Esophagus muscularis mucosa (tissue), 4 donors: ENCODE data around the gene SLFN14. TPM values are rescaled to one million over a fixed set of nuclear protein-coding genes. Genes with fewer than 3 reads are reported as not detected.

Experiments used
- DNase-seq: peaks from one replicate; pipeline ENCODE4 v3.0.0-alpha.2; 2017; ENCODE audit errors: extremely low spot score
- H3K27ac ChIP-seq, 4 donors: fragments of 200-600 bp; sonication (generic); replicated peaks in 1 of 4; 1 replicate in 3 of 4; 2 replicates in 1 of 4; pipeline ENCODE4 v1.5.1; 2016 to 2019; ENCODE audit warnings: mild to moderate bottlenecking in 1 of 4
- H3K27me3 ChIP-seq, 4 donors: fragments of 200-600 bp; sonication (generic); one replicate each; pipeline versions ENCODE4 v1.5.1 to v1.6.0; 2016 to 2019
- H3K36me3 ChIP-seq, 4 donors: fragments of 200-600 bp; sonication (generic); one replicate each; pipeline ENCODE4 v1.5.1; 2016 to 2019
- H3K4me1 ChIP-seq, 4 donors: fragments of 200-600 bp; sonication (generic); one replicate each; pipeline ENCODE4 v1.5.1; 2016 to 2019
- H3K4me3 ChIP-seq, 4 donors: fragments of 200-600 bp; sonication (generic); 1 replicate in 2 of 4; 2 replicates in 2 of 4; pipeline ENCODE4 v1.5.1; 2016 to 2019; ENCODE audit warnings: mild to moderate bottlenecking in 4 of 4, moderate library complexity in 1 of 4
- H3K9me3 ChIP-seq, 4 donors: fragments of 200-600 bp; sonication (generic); 1 replicate in 3 of 4; 2 replicates in 1 of 4; pipeline ENCODE4 v1.5.1; 2016 to 2019
- CTCF ChIP-seq, 3 experiments: fragments of 200-600 bp in 2 of 3; fragments of 450-650 bp in 1 of 3; sonication (generic) in 2 of 3; IDR thresholded peaks; one replicate each; pipeline ENCODE4 v1.5.1; 2017 to 2019; ENCODE audit warnings: antibody characterized with exemption in 3 of 3, mild to moderate bottlenecking in 2 of 3, moderate library complexity in 1 of 3
- EP300 ChIP-seq: sonication (generic); formaldehyde crosslinking; IDR thresholded peaks from one replicate; pipeline ENCODE4 v1.6.1; 2017; ENCODE audit warnings: antibody characterized with exemption
- POLR2A ChIP-seq: fragments of 450-650 bp; IDR thresholded peaks from one replicate; pipeline ENCODE4 v1.6.1; 2017; ENCODE audit warnings: antibody characterized with exemption, moderate library complexity, mild to moderate bottlenecking, low read depth
- POLR2AphosphoS5 ChIP-seq, 2 donors: sonication (generic); formaldehyde crosslinking; IDR thresholded peaks; one replicate each; pipeline ENCODE4 v1.6.1; 2017; ENCODE audit warnings: antibody characterized with exemption in 2 of 2
- WGBS: methylation state at CpG from one replicate; pipeline ENCODE4 v1.1.5; 2018; 5-methylcytosine and 5-hydroxymethylcytosine counted together
- intact Hi-C: fragments of 100-400 bp; cut with DNase I; formaldehyde crosslinking; loops from one replicate; pipeline ENCODE4 v1.15.1; 2023
- total RNA-seq, 4 donors: library from RNA; depleted of rRNA; stranded (reverse); fragments of >200 nt; gene quantifications; one replicate each; pipeline versions ENCODE4 v1.1.0 to v1.2.1, GENCODE V29; 2016

The SLFN14 gene
- total RNA-seq, 4 donors from 2014 or later = not detected

DNA sequence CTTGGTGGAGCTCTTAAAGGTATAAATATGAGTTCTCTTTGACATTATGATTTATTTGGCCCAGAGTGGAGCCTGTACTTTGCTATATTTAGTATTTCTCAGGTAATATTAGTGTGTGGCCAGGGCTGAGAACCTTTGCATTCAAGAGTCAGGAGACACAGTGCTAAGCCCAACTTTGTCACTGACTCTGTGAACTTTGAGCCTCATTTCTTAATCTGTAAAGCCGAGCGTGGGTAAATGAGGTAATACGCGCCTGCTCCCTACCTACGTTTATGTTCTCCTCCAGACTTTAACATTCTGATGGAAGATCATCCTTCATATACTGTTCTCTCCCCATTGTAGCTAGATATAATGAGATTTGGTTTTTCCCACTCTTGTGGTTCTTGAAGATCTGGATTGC is 37.0 kb upstream of the SLFN14 start:
- H3K4me3 ChIP-seq = no peak overlapping the region

GRCh38 chr17:35596530-35597233 is 36.1 kb upstream of the SLFN14 start:
- Histone ChIP-seq H3K36me3 (peaks cover 30 to 77% (median 70%) of the 10 kb centered on the region in 4 donors), H3K9me3 (no peaks in the 10 kb centered on the region), H3K27me3 (no peaks in the 10 kb centered on the region), H3K4me3 (no peak overlapping the region), H3K27ac (no peak overlapping the region), H3K4me1 (peaks cover 13 to 42% (median 18%) of the 10 kb centered on the region in 4 donors)
- WGBS = 89% methylated on average over 32 of the region's 54 CpGs
- no peak for DNase-seq
- peak in 1 of 3 experiments; percentile 8 for TF ChIP-seq CTCF (IDR thresholded peaks at IDR 0.05)
- no peak for TF ChIP-seq EP300
- no peak for TF ChIP-seq POLR2AphosphoS5 (IDR thresholded peaks at IDR 0.05)
- TF ChIP-seq POLR2A = no peak
- intact Hi-C loops = no loop called here

More for the DNA sequence above, 37.0 kb upstream of the SLFN14 start:
- peaks cover 9 to 33% (median 12%) of the 10 kb centered on the region in 4 donors for H3K4me1 ChIP-seq
- no peaks in the 10 kb centered on the region for H3K27me3 ChIP-seq
- H3K9me3 ChIP-seq = no peaks in the 10 kb centered on the region
- H3K36me3 ChIP-seq = peaks cover 30 to 86% (median 79%) of the 10 kb centered on the region in 4 donors
- no peak overlapping the region for H3K27ac ChIP-seq
- 74% methylated on average over 5 of the region's 5 CpGs for WGBS
- intact Hi-C loops = no loop called here
- TF ChIP-seq POLR2AphosphoS5 (IDR thresholded peaks at IDR 0.05) (no peak), EP300 (no peak), CTCF (IDR thresholded peaks at IDR 0.05) (no peak), POLR2A (no peak)
- no peak for DNase-seq

DNA sequence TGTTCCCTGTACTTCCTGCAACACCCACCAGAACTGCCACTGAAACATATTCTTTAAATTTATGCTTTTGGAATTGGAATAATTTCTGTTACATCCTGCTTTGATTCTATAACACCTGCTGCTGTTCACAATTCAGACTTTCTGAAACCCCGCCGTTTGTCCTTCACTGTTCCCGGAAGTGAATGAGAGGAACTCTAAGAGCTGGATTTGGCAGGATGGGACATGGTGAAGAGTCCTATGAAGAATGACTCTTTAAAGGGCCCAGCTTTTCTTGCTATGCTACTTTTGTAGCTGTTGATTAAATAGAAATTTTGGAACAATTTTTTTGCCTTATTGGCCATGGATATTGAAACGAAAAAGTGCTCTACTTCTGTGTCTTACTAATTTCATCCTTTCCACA is 35.5 kb upstream of the SLFN14 start:
- no peaks in the 10 kb centered on the region for H3K9me3 ChIP-seq
- no peak overlapping the region for H3K4me3 ChIP-seq
- intact Hi-C loops = no loop called here
- H3K27ac ChIP-seq = no peak overlapping the region
- H3K4me1 ChIP-seq = peaks cover 13 to 48% (median 24%) of the 10 kb centered on the region in 4 donors
- no peak for DNase-seq
- WGBS = 79% methylated on average over 4 of the region's 4 CpGs
- H3K36me3 ChIP-seq = peaks cover 27 to 71% (median 64%) of the 10 kb centered on the region in 4 donors
- H3K27me3 ChIP-seq = no peaks in the 10 kb centered on the region
- TF ChIP-seq CTCF (IDR thresholded peaks at IDR 0.05) (no peak), EP300 (no peak), POLR2AphosphoS5 (IDR thresholded peaks at IDR 0.05) (no peak), POLR2A (no peak)

DNA sequence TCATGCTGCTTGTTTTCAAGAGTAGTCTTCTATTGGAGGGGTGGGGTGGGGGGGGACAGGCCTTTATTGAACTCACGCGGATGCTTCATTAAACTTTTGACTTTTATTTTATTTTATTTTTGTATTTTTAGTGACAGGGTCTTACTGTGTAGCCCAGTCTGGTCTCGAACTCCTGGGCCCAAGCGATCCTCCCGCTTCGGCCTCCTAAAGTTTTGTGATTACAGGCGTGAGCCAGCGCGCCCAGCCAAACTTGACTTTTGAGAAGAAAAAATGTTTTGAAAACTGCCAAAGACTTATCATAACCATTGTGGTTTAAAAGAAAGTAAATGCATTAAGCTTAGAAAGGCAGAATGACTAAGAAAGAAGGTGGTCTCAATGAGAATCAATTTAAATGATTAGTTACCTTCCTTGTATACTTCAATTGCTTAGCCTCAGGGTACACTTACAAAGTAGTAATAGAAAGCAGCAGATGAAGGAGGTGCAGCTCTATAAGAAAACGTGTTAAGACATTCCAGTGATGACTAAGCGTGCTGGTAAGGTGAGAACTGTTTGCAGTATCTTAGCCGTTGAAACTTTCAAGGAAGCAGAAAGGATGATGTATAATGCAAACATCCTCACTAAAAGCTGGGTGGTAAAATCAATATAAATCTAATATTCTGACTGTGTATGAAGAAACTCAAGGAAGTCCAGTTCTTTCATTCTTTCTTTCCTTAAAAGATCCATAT is 27.7 kb upstream of the SLFN14 start:
- intact Hi-C loops = no loop called here
- H3K27ac ChIP-seq = peak overlapping the region; percentile 91 to 95 (median 94)
- H3K27me3 ChIP-seq = no peaks in the 10 kb centered on the region

More for the DNA sequence above, 27.7 kb upstream of the SLFN14 start:
- Histone ChIP-seq H3K36me3 (no peaks in the 10 kb centered on the region), H3K4me3 (peak overlapping the region; percentile 77 to 93 (median 84)), H3K4me1 (peaks cover 18 to 59% (median 54%) of the 10 kb centered on the region in 4 donors), H3K9me3 (no peaks in the 10 kb centered on the region)
- no peak for TF ChIP-seq CTCF (IDR thresholded peaks at IDR 0.05)
- TF ChIP-seq POLR2AphosphoS5 (IDR thresholded peaks at IDR 0.05) = no peak
- no peak for TF ChIP-seq POLR2A
- TF ChIP-seq EP300 = no peak
- DNase-seq = no peak
- WGBS = 66% methylated on average over 12 of the region's 12 CpGs
